Keratinocyte (primary cell): ENCODE measurements around the gene GPRIN2. TPM values are rescaled to one million over a fixed set of nuclear protein-coding genes. Genes with fewer than 3 reads are reported as not detected.
"Not testable (repeated sequence)": the region's sequence is repeated elsewhere in the genome, so short reads cannot be mapped to it uniquely, and the experiment has no call there.

Experiments
- DNase-seq: peaks from one replicate; pipeline ENCODE4 v3.0.0-alpha.2; 2011; ENCODE audit warnings: low read depth, missing footprints, low spot score
- FAIRE-seq: peaks from 2 replicates; lab custom pipeline; 2011; peaks lifted over from hg19 to GRCh38; lab: Jason Lieb, UNC
- H2AFZ ChIP-seq: 2 replicates; pipeline ENCODE4 v1.6.0; 2012; ENCODE audit warnings: low read length, control low read depth, inconsistent platforms; ENCODE audit not compliant: control insufficient read depth
- H3K27ac ChIP-seq: 2 replicates; pipeline ENCODE4 v1.5.1; 2011; ENCODE audit warnings: low read length; ENCODE audit not compliant: control insufficient read depth, insufficient read depth
- H3K27me3 ChIP-seq: 3 replicates; pipeline ENCODE4 v1.6.0; 2011; ENCODE audit warnings: low read length; ENCODE audit not compliant: control insufficient read depth, insufficient read depth; ENCODE audit errors: extremely low read depth
- H3K36me3 ChIP-seq, 2 experiments: 2 replicates in 1 of 2; 3 replicates in 1 of 2; pipeline ENCODE4 v1.5.1; 2011; ENCODE audit warnings: low read length in 2 of 2, mild to moderate bottlenecking in 1 of 2; ENCODE audit not compliant: control insufficient read depth in 2 of 2, insufficient read depth in 2 of 2; ENCODE audit errors: extremely low read depth in 1 of 2
- H3K4me1 ChIP-seq: 3 replicates; pipeline ENCODE4 v1.5.1; 2011; ENCODE audit warnings: low read length; ENCODE audit not compliant: control insufficient read depth, insufficient read depth; ENCODE audit errors: extremely low read depth
- H3K4me2 ChIP-seq: 3 replicates; pipeline ENCODE4 v1.6.0; 2011; ENCODE audit warnings: low read depth, low read length; ENCODE audit not compliant: control insufficient read depth, insufficient read depth; ENCODE audit errors: extremely low read depth
- H3K4me3 ChIP-seq, 3 experiments: fragments of 200-600 bp in 1 of 3; sonication (generic) in 1 of 3; 2 replicates in 2 of 3; 3 replicates in 1 of 3; pipeline ENCODE4 v1.5.1; 2011 to 2016; ENCODE audit warnings: low read length in 3 of 3, mild to moderate bottlenecking in 3 of 3, control low read depth in 2 of 3, inconsistent platforms in 1 of 3, low read depth in 1 of 3, mixed read lengths in 1 of 3, mixed run types in 1 of 3, moderate library complexity in 1 of 3; ENCODE audit not compliant: control insufficient read depth in 2 of 3, insufficient read depth in 2 of 3; ENCODE audit errors: extremely low read depth in 1 of 3
- H3K79me2 ChIP-seq: 2 replicates; pipeline ENCODE4 v1.6.0; 2012; ENCODE audit warnings: low read length; ENCODE audit not compliant: control insufficient read depth, insufficient read depth
- H3K9ac ChIP-seq: 3 replicates; pipeline ENCODE4 v1.6.0; 2011; ENCODE audit warnings: low read length; ENCODE audit not compliant: control insufficient read depth, insufficient read depth; ENCODE audit errors: extremely low read depth
- H3K9me1 ChIP-seq: 3 replicates; pipeline ENCODE4 v1.6.0; 2011; ENCODE audit warnings: low read length; ENCODE audit not compliant: control insufficient read depth, insufficient read depth; ENCODE audit errors: extremely low read depth
- H3K9me3 ChIP-seq: 2 replicates; pipeline ENCODE4 v1.5.1; 2012; ENCODE audit warnings: low read depth, low read length; ENCODE audit not compliant: control insufficient read depth
- H4K20me1 ChIP-seq: 3 replicates; pipeline ENCODE4 v1.6.0; 2011; ENCODE audit warnings: low read length; ENCODE audit not compliant: control insufficient read depth, insufficient read depth; ENCODE audit errors: extremely low read depth
- dilution Hi-C: fragments of 300-500 bp; cut with MboI; formaldehyde crosslinking; loops from one replicate; pipeline ENCODE4 v1.7.0; 2020; ENCODE audit warnings: low sequenced_read_pairs; ENCODE audit not compliant: extremely low pct_ligation_motif_present
- polyA plus RNA-seq, 5 experiments: library from polyadenylated mRNA; depleted of rRNA in 3 of 5; stranded (reverse) in 3 of 5; stranded (forward) in 1 of 5; unstranded in 1 of 5; fragments of >200 nt; gene quantifications; 1 replicate in 1 of 5; 2 replicates in 3 of 5; 3 replicates in 1 of 5; pipeline versions ENCODE4 v1.2.1 to v1.2.3, GENCODE V29; 2011 to 2012; ENCODE audit warnings: missing spikeins in 2 of 5, low read depth in 1 of 5, low replicate concordance in 1 of 5

Gene GPRIN2
- polyA plus RNA-seq, 1 donor (not counting 4 experiments of a cell fraction or from before 2014, with no cell fraction given) = 0.08 TPM

- DNase-seq, H3K4me3 ChIP-seq, H3K4me2 ChIP-seq, H3K79me2 ChIP-seq, H3K27me3 ChIP-seq, FAIRE-seq, H3K27ac ChIP-seq, H3K36me3 ChIP-seq, H2AFZ ChIP-seq, H3K4me1 ChIP-seq, H4K20me1 ChIP-seq, dilution Hi-C loops, H3K9ac ChIP-seq, H3K9me1 ChIP-seq, H3K9me3 ChIP-seq: not testable (repeated sequence)
Measured at GRCh38 chr10:46587546-46587945, 31.1 kb upstream of the GPRIN2 start.

GRCh38 chr10:46585246-46585645 lies 28.8 kb upstream of the GPRIN2 start:
- H3K9me1 ChIP-seq, H3K9me3 ChIP-seq, H3K27ac ChIP-seq, FAIRE-seq, dilution Hi-C loops, H3K27me3 ChIP-seq, H3K4me1 ChIP-seq, H3K79me2 ChIP-seq, H2AFZ ChIP-seq, DNase-seq, H3K4me3 ChIP-seq, H3K4me2 ChIP-seq, H3K36me3 ChIP-seq, H4K20me1 ChIP-seq, H3K9ac ChIP-seq: not testable (repeated sequence)

- H3K4me2 ChIP-seq, H3K4me3 ChIP-seq, H3K9me1 ChIP-seq, dilution Hi-C loops, DNase-seq, H4K20me1 ChIP-seq, H3K9me3 ChIP-seq, H3K36me3 ChIP-seq, H3K4me1 ChIP-seq, H3K27me3 ChIP-seq, H3K79me2 ChIP-seq, H3K27ac ChIP-seq, FAIRE-seq, H3K9ac ChIP-seq, H2AFZ ChIP-seq: not testable (repeated sequence)
Measured at GRCh38 chr10:46584196-46584595, 27.7 kb upstream of the GPRIN2 start.

- H3K9ac ChIP-seq, H3K4me3 ChIP-seq, dilution Hi-C loops, H3K9me1 ChIP-seq, H2AFZ ChIP-seq, H3K27ac ChIP-seq, DNase-seq, H4K20me1 ChIP-seq, H3K9me3 ChIP-seq, H3K79me2 ChIP-seq, H3K36me3 ChIP-seq, H3K27me3 ChIP-seq, H3K4me1 ChIP-seq, H3K4me2 ChIP-seq: not testable (repeated sequence)
- FAIRE-seq = peak; percentile 74
Measured at GRCh38 chr10:46582568-46582967, 26.1 kb upstream of the GPRIN2 start.

- H4K20me1 ChIP-seq, H3K4me2 ChIP-seq, H3K4me1 ChIP-seq, H3K27ac ChIP-seq, dilution Hi-C loops, H3K27me3 ChIP-seq, H3K4me3 ChIP-seq, H3K9me3 ChIP-seq, H3K79me2 ChIP-seq, H2AFZ ChIP-seq, H3K36me3 ChIP-seq, DNase-seq, FAIRE-seq, H3K9me1 ChIP-seq, H3K9ac ChIP-seq: not testable (repeated sequence)
Measured at GRCh38 chr10:46581997-46582396, 25.5 kb upstream of the GPRIN2 start.
